CD4-positive, CD25-positive, alpha-beta regulatory T cell (primary cell): Measurements from ENCODE around the gene SSTR5. TPM values are rescaled to one million over a fixed set of nuclear protein-coding genes. Genes with fewer than 3 reads are reported as not detected.

Experiments
- ATAC-seq, 2 donors: fragments of 150-1000 bp; cut with Tn5 transposase; one replicate each; pipeline ENCODE4 v1.10.0; 2021; ENCODE audit warnings: low read depth in 2 of 2, moderate number of reproducible peaks in 2 of 2, moderate library complexity in 1 of 2
- DNase-seq, 3 donors: peaks; one replicate each; pipeline versions ENCODE4 v3.0.0 to v3.0.0-alpha.2; 2012 to 2022; ENCODE audit warnings: mixed read lengths in 1 of 3
- H3K27ac ChIP-seq: one replicate; pipeline ENCODE4 v1.7.0; 2013; ENCODE audit warnings: mild to moderate bottlenecking, low read length; ENCODE audit not compliant: insufficient read depth, poor library complexity, severe bottlenecking
- H3K27me3 ChIP-seq: one replicate; pipeline ENCODE4 v1.7.0; 2013; ENCODE audit warnings: low read length; ENCODE audit not compliant: control insufficient read depth, insufficient read depth
- H3K36me3 ChIP-seq: one replicate; pipeline ENCODE4 v1.7.0; 2013; ENCODE audit warnings: mild to moderate bottlenecking, low read length, moderate library complexity; ENCODE audit not compliant: control insufficient read depth, insufficient read depth
- H3K4me1 ChIP-seq: 2 replicates; pipeline ENCODE4 v1.7.0; 2013; ENCODE audit warnings: mild to moderate bottlenecking, low read length; ENCODE audit not compliant: insufficient read depth, control insufficient read depth, poor library complexity, severe bottlenecking
- H3K4me3 ChIP-seq: one replicate; pipeline ENCODE4 v1.7.0; 2013; ENCODE audit warnings: low read depth, mild to moderate bottlenecking, low read length, moderate library complexity
- H3K9me3 ChIP-seq, 2 experiments: 1 replicate in 1 of 2; 2 replicates in 1 of 2; pipeline ENCODE4 v1.7.0; 2013; ENCODE audit warnings: low read length in 2 of 2, mild to moderate bottlenecking in 1 of 2, moderate library complexity in 1 of 2; ENCODE audit not compliant: control insufficient read depth in 2 of 2
- H3K27ac Mint-ChIP-seq, 3 donors: one replicate each; pipeline ENCODE4 v1.8.0; 2020 to 2022; ENCODE audit warnings: mild to moderate bottlenecking in 3 of 3, mixed read lengths in 3 of 3, moderate library complexity in 2 of 3
- H3K27me3 Mint-ChIP-seq: one replicate; pipeline ENCODE4 v1.8.0; 2022; ENCODE audit warnings: mild to moderate bottlenecking, mixed read lengths
- H3K36me3 Mint-ChIP-seq: one replicate; pipeline ENCODE4 v1.8.0; 2020; ENCODE audit warnings: mixed read lengths
- H3K4me1 Mint-ChIP-seq, 4 donors: one replicate each; pipeline ENCODE4 v1.8.0; 2020 to 2022; ENCODE audit warnings: mixed read lengths in 4 of 4, mild to moderate bottlenecking in 1 of 4
- H3K4me3 Mint-ChIP-seq, 4 donors: one replicate each; pipeline ENCODE4 v1.8.0; 2020 to 2022; ENCODE audit warnings: mild to moderate bottlenecking in 4 of 4, mixed read lengths in 4 of 4, moderate library complexity in 3 of 4
- H3K9me3 Mint-ChIP-seq, 7 donors: one replicate each; pipeline ENCODE4 v1.8.0; 2020 to 2022; ENCODE audit warnings: mixed read lengths in 7 of 7, mild to moderate bottlenecking in 3 of 7, moderate library complexity in 2 of 7
- polyA plus RNA-seq, 4 donors: library from polyadenylated mRNA; unstranded; fragments of 300-500 nt; fragmentation: Illumina TruSeq; gene quantifications; one replicate each; pipeline ENCODE4 v1.2.3, GENCODE V29; 2021
- total RNA-seq: library from RNA; stranded (reverse); gene quantifications from one replicate; pipeline ENCODE4 v1.2.3, GENCODE V29; 2022

Gene SSTR5
- total and polyA plus RNA-seq, 5 donors from 2014 or later = not detected

DNA sequence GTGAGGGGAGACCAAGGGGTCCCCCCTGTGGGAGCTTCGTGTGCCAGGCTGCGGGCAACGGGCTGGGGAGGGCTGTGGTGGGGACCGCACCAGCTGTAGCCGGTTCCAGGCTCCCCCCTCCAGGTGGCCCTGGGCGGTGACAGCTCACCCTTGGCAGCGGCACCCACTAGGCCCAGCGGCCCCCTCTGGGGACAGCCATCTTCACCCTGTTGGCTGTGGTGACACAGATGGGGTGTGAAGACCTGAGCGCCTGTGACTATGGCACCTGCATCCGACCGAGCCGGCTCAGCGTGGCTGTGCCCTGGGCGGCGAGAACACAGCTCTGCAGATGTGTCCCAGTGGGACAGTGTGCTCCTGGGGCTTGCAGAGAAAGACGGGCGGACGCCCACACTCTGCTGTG lies 24.6 kb downstream of the SSTR5 start:
- H3K36me3 ChIP-seq = no peaks in the 10 kb centered on the region
- H3K9me3 Mint-ChIP-seq = no peaks in the 10 kb centered on the region
- no peaks in the 10 kb centered on the region for H3K27me3 ChIP-seq
- no peaks in the 10 kb centered on the region for H3K9me3 ChIP-seq
- no peaks in the 10 kb centered on the region for H3K36me3 Mint-ChIP-seq
- no peak overlapping the region for H3K4me3 Mint-ChIP-seq
- H3K27me3 Mint-ChIP-seq = no peaks in the 10 kb centered on the region
- no peak overlapping the region for H3K4me3 ChIP-seq
- H3K4me1 Mint-ChIP-seq = peaks cover 0 to 2% (median 0%) of the 10 kb centered on the region in 4 donors
- ATAC-seq = no peak
- H3K27ac ChIP-seq = no peak overlapping the region
- DNase-seq = no peak
- H3K4me1 ChIP-seq = no peaks in the 10 kb centered on the region
- H3K27ac Mint-ChIP-seq = no peak overlapping the region

- Mint-ChIP-seq H3K27me3 (no peaks in the 10 kb centered on the region), H3K36me3 (no peaks in the 10 kb centered on the region), H3K27ac (no peak overlapping the region), H3K4me1 (peaks cover 0 to 2% (median 0%) of the 10 kb centered on the region in 4 donors), H3K4me3 (no peak overlapping the region), H3K9me3 (no peaks in the 10 kb centered on the region)
- Histone ChIP-seq H3K4me3 (no peak overlapping the region), H3K9me3 (no peaks in the 10 kb centered on the region), H3K4me1 (no peaks in the 10 kb centered on the region), H3K27me3 (no peaks in the 10 kb centered on the region), H3K36me3 (no peaks in the 10 kb centered on the region), H3K27ac (no peak overlapping the region)
- DNase-seq (no peak), ATAC-seq (no peak)
Measured at GRCh38 chr16:1097800-1098199, 25.3 kb downstream of the SSTR5 start.

- Mint-ChIP-seq H3K4me3 (no peak overlapping the region), H3K27ac (no peak overlapping the region), H3K36me3 (no peaks in the 10 kb centered on the region), H3K4me1 (peaks cover 0 to under 1% (median 0%) of the 10 kb centered on the region in 4 donors), H3K9me3 (no peaks in the 10 kb centered on the region), H3K27me3 (no peaks in the 10 kb centered on the region)
- Histone ChIP-seq H3K27me3 (no peaks in the 10 kb centered on the region), H3K9me3 (no peaks in the 10 kb centered on the region), H3K4me3 (no peak overlapping the region), H3K36me3 (no peaks in the 10 kb centered on the region), H3K4me1 (peaks cover 5% of the 10 kb centered on the region), H3K27ac (no peak overlapping the region)
- no peak for DNase-seq
- ATAC-seq = no peak
Measured at GRCh38 chr16:1098266-1098991, 25.9 kb downstream of the SSTR5 start.

GRCh38 chr16:1099189-1100083 lies 26.9 kb downstream of the SSTR5 start:
- Histone ChIP-seq H3K9me3 (no peaks in the 10 kb centered on the region), H3K27ac (no peak overlapping the region), H3K4me3 (no peak overlapping the region), H3K27me3 (no peaks in the 10 kb centered on the region), H3K4me1 (peaks cover 5% of the 10 kb centered on the region), H3K36me3 (no peaks in the 10 kb centered on the region)
- ATAC-seq (no peak), DNase-seq (no peak)
- no peak overlapping the region for H3K27ac Mint-ChIP-seq
- H3K27me3 Mint-ChIP-seq = no peaks in the 10 kb centered on the region
- no peaks in the 10 kb centered on the region for H3K36me3 Mint-ChIP-seq
- no peaks in the 10 kb centered on the region for H3K4me1 Mint-ChIP-seq
- no peaks in the 10 kb centered on the region for H3K9me3 Mint-ChIP-seq
- no peak overlapping the region for H3K4me3 Mint-ChIP-seq

DNA sequence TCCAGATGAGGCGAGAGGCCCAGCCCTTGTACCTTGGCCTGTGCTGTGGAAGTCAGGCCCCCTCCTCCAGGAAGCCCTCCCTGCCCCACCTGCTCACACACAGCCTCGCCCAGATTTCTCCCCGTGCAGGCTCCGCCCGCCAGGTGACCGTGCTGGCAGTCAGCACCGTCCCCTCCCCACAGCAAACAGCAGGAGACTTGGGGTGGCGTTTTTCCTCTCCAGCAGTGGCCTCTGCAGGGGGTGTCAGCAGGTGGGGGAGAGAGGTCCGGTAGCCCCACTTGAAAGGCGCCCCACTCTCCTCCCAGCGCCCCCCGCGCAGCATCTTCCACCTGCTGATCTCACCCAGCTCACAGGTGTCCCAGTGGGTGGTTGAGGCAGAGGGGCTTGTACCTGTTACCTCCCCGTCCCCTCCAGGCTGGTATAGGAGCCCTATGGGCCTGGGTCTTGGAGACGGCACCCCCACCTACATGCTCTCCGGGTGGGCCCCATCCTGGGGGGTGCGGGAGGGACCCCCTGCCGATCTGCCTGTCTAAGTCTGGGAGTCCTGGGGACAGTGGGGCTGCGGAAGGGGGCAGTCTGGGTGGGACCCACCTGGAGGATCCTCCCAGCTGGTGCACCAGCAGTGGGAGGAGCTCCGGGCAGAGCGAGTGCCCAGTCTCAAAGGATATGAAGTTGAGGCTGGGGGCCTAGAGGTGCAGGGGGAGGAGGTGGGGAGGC lies 27.7 kb downstream of the SSTR5 start:
- DNase-seq (no peak), ATAC-seq (no peak)
- Histone ChIP-seq H3K36me3 (no peaks in the 10 kb centered on the region), H3K4me1 (peaks cover 5% of the 10 kb centered on the region), H3K4me3 (no peak overlapping the region), H3K27me3 (no peaks in the 10 kb centered on the region), H3K27ac (no peak overlapping the region), H3K9me3 (no peaks in the 10 kb centered on the region)
- H3K27ac Mint-ChIP-seq = no peak overlapping the region
- no peaks in the 10 kb centered on the region for H3K9me3 Mint-ChIP-seq
- no peaks in the 10 kb centered on the region for H3K27me3 Mint-ChIP-seq
- no peaks in the 10 kb centered on the region for H3K4me1 Mint-ChIP-seq
- H3K4me3 Mint-ChIP-seq = no peak overlapping the region
- H3K36me3 Mint-ChIP-seq = no peaks in the 10 kb centered on the region

DNA sequence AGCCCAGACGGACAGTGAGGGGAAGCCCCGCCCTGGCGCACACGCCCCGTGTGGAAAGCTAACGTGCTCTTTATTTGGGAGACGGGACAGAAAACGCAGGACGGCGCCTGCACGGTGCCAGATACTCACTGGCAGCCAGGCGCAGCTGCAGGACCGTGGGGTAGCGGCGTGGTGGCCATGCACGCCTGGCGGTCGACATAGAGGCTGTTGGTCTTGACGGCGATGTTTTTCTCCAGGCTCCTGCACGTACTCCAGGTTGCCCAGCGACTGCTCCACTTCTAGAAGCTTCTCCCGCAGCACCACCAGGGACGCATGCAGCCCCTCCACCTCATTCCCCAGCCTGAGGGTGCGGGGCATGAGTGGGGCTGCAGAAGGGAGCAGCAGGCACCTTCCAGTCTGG lies 28.6 kb downstream of the SSTR5 start:
- H3K36me3 Mint-ChIP-seq = no peaks in the 10 kb centered on the region
- no peaks in the 10 kb centered on the region for H3K27me3 Mint-ChIP-seq
- H3K9me3 Mint-ChIP-seq = no peaks in the 10 kb centered on the region
- H3K9me3 ChIP-seq = no peaks in the 10 kb centered on the region
- peaks cover 5% of the 10 kb centered on the region for H3K4me1 ChIP-seq
- H3K4me3 Mint-ChIP-seq = no peak overlapping the region
- no peaks in the 10 kb centered on the region for H3K27me3 ChIP-seq
- no peak overlapping the region for H3K4me3 ChIP-seq
- no peak overlapping the region for H3K27ac ChIP-seq
- no peaks in the 10 kb centered on the region for H3K36me3 ChIP-seq
- ATAC-seq (no peak), DNase-seq (no peak)
- no peak overlapping the region for H3K27ac Mint-ChIP-seq
- no peaks in the 10 kb centered on the region for H3K4me1 Mint-ChIP-seq

GRCh38 chr16:1101573-1102332 lies 29.2 kb downstream of the SSTR5 start:
- Mint-ChIP-seq H3K27me3 (no peaks in the 10 kb centered on the region), H3K4me3 (no peak overlapping the region), H3K36me3 (no peaks in the 10 kb centered on the region), H3K9me3 (no peaks in the 10 kb centered on the region), H3K4me1 (no peaks in the 10 kb centered on the region), H3K27ac (no peak overlapping the region)
- no peaks in the 10 kb centered on the region for H3K36me3 ChIP-seq
- ATAC-seq (no peak), DNase-seq (no peak)
- H3K27me3 ChIP-seq = no peaks in the 10 kb centered on the region
- H3K9me3 ChIP-seq = no peaks in the 10 kb centered on the region
- no peak overlapping the region for H3K27ac ChIP-seq
- H3K4me1 ChIP-seq = peaks cover 5% of the 10 kb centered on the region
- no peak overlapping the region for H3K4me3 ChIP-seq
